ENCODE results near the gene PBX1.

Gene PBX1

DNA sequence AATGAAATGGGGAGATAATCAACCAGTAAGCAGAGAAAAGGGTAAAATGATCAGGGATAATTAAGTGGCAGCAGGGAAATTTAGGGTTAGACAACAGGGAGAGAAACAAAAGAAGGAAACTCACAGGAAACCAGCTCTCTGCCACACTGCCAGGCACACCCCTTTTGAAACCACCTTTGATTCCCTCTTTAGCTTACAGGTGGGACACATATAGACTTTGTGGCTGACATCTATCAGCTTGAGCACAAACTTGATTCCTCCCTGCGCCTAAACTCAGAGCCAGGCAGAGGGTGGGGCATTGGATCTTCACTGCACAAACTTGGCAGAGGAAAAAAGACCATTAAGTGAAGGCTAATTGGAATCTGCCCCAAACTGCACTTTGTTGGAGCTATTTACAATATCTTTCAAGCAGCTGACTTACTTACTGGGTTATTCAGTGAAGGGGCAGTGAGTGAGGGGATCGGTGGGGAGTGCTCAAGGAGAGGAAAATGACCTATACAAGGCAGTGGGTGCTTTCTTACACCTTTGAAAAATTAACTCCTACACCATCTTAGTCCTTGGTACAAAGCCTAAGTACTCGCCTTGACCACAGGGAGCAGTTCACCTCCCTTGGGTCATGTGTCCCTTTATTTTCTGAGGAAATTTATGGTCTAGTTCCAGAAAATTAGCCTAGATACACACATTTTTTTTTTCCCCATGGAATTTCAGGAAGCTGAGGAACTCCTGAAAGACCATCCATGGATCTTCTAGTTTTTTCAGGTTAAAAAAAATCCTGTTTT is 60.2 kb downstream of the PBX1 start:
- DNase-seq, result no peak

DNA sequence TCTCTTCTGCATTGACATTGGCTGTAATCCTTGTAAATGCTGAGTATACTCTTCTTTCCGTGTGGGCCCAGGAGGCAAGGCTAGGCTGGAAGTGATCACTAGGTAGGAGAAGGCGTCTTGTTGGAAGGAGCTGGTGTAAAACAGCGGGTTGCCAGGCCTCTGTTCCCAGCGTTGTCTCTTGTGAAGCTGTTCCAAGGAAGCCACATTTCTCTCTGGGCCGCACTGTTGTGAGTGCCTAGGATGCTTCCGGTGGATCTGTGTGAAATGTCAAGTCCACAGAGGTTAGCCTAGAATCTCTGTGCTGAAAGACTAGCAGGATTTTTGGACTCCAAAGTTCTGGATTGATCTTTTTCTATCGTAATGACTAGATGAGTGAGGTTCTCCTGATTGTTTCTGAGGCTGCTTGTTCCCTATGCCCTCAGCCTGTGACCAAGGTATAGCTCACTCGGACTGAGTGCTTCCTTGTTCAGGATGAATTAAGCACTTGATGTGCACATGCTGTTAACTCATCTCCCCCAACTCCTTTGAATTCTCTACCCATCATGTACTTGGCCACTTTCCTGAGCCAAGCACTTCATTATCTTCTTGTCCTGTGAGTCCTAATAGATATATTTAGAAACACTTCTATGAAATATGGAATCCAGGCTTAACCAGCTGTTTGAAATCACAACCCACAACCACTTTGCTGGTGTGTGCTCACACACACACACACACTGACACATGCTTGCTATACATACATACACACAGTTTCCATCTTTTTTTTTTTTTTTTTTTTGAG is 63.3 kb downstream of the PBX1 start:
- DNase-seq, result no peak

DNA sequence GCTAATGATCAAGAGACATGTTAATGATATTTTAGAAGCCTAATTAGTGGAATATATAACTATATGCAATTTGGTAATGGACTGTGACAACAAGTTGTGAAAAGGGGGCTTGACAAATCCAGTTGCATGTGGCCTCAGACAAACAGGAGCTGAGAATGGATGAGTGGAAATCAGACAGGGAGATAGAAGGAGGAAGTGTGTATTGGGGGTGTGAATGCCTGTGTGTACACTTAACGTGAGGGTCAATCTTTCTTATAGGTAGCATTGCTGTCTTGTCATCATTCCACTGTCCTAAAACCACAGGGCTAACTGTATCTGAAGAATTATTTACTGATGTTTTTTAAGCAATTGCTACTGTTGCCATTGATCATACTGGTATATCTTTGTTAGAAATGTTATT is 64.8 kb downstream of the PBX1 start:
- DNase-seq, result no peak

DNA sequence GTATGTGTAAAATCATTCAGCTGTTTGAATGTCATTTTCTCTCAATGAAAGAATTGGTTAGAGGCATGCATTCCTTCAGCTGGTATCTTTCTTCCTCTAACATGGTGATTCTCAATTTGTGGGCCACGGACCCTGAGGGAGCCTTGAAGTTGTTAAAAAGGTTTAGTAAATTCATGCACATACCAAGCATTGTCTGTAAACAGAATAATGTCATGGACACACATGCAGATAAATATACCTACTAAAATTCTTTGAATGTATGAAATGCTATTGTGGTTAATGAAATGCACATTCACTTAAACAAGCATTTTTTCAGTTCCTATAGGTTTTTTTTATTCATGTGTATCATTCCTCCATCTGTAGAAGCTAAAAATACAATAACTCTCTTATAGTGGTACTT is 65.4 kb downstream of the PBX1 start:
- no peak for DNase-seq

- no peak for DNase-seq
Measured at GRCh38 chr1:164625004-164625617, 66.1 kb downstream of the PBX1 start.

DNA sequence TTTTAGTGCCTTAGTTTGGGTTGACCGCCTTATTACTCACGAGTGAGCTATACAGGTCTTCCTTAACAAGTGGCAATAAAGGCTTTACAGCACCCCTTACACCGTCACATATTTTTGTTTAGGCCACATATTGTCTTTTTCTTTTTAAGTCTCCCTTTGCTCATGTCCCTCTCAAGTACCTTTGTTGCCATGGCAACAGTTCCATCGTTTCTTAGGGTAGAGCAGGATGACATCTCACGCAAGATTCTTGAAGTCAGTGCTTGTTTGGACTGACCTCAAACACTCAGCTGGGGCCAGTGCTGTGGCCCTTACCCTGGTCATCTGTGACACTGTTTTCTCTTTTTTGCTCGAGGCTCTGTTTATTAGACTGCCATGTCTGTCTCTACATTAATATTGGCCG is 69.8 kb downstream of the PBX1 start:
- DNase-seq, result no peak

DNA sequence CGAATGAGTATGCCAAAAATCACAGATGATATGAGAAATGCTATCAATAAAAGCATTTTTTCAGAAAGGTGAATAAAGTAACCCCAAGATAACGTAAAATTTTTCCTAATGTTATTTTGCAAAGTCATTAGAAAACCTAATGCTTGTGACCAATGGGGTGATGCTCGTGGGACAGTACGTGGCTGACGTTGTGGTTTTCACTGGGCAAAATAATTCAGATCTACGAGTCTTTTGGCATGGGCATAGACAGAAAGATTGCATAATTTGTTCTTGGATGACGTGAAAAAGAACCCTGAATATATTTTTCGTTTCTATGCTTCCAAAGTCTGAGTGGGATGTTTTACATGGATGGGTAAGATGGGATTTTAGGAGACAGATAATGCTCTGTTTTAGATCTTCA is 71.0 kb downstream of the PBX1 start:
- DNase-seq, result no peak

DNA sequence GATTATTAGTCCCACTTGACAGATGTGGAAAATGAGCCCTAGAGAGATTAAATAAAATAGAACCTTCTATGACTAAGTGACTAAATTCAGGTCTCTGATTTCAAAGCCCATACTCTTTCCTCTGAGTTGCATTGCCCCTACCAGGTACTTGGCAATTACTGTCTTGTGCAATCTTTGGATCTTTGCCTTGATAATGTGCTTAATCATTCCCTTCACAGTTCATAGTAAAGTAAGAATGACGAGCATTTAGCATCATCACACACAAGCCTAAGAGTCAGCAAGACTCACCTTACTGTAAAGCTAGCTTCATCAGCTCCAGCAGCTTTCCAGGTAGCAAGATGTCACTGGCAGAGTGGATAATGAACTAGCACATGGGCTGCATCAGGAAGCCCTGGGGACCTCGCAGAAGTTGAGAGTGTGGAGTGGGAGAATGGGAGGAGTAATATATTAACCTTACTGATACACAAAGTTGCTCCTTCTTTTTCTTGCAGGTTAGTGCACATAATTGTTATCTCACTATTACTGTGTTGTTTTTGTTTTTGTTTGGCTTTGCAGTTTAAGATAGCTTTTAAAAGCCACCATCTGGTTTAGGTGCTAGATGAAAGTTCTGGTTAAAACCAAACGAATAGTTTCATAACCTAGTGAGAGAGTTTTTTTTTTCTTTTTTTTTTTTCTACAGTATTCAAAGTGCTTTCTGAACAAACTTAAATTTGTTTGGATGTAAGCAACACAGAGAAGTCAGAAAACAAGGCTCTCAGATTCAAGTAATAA is 71.8 kb downstream of the PBX1 start:
- DNase-seq, result no peak

DNA sequence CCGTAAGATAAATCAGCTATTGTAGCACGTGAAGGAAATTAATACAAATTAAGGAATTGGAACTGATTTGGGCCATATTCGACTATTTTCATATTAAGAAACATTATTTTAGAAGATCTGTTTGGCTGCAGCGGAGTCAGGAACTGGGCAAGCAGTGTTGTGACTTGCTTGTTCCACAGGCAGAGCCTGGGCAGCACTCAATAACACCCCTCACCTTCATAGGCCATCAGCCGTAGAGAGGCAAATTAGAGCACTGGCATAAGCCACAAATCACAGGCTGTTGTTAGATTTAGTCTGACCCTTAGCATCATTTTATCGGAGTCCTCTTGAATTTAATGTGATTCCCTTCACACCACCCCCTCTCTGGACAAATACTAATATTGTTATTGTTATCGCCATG is 72.8 kb downstream of the PBX1 start:
- no peak for DNase-seq

DNA sequence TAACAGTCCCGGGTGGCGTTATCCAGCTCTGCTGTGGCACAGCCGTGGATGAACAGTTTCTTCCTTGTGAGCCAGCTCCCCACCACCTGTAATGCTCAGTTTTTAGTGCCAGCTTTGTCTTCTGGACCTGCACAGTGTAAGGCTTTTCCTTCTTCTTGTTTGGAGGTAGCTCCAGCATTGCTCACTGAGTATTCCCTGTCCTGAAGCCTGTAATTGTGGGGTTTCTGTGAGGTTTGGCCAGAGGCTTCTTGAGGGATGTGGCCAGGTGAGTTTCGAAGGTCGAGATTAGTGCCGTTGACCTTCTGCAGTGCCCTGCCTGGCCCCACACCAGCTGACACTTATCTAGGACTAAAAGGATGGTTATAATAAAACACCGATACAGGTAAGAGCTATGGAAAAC is 75.0 kb downstream of the PBX1 start:
- no peak for DNase-seq

- DNase-seq, result no peak
Measured at GRCh38 chr1:164635059-164635802, 76.2 kb downstream of the PBX1 start.

DNA sequence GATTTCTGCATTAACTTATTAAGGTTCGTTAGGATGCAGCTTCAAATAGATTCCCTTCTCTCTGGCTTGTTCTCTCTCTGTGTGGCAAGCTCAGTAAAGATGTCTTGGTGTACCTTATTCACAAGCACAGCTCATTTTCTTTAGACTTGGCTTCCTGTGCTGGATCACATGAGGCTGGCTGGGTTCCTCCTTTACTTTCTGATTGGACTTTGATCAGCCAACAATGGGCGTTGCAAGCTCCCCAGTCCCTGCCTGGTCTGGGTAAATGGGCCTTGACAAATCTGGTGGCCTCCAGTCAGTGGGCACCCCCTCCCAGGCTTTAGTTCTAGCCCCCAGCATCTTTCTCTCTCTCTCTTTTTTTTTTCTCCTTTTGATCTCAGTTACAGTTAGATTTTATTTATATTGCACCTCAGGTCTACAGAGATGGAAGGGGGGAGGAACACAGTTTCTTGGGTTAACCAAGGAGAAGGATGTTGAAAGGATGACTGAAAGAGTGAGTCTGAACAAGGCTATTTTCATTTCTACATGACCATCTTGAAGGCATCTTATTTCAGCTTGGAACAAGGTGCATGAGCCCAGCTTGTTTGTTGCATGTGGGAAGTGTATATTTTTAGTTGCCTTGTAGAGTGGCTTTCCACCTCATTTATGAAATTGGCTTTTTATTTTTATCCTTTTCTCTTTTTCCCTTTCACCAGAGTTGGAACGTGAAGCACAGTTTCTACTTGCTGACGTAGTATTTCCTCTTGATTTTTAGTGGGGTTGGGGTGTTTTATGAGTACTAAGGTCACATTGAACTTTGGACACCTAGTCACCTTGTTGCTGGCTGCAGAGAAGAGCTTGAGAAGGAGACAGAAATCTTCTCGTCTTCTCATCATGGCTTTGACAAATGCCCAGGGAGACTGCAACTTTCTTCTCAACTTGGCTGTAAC is 77.1 kb downstream of the PBX1 start:
- no peak for DNase-seq

GRCh38 chr1:164636757-164637156 is 77.8 kb downstream of the PBX1 start:
- DNase-seq, result no peak

DNA sequence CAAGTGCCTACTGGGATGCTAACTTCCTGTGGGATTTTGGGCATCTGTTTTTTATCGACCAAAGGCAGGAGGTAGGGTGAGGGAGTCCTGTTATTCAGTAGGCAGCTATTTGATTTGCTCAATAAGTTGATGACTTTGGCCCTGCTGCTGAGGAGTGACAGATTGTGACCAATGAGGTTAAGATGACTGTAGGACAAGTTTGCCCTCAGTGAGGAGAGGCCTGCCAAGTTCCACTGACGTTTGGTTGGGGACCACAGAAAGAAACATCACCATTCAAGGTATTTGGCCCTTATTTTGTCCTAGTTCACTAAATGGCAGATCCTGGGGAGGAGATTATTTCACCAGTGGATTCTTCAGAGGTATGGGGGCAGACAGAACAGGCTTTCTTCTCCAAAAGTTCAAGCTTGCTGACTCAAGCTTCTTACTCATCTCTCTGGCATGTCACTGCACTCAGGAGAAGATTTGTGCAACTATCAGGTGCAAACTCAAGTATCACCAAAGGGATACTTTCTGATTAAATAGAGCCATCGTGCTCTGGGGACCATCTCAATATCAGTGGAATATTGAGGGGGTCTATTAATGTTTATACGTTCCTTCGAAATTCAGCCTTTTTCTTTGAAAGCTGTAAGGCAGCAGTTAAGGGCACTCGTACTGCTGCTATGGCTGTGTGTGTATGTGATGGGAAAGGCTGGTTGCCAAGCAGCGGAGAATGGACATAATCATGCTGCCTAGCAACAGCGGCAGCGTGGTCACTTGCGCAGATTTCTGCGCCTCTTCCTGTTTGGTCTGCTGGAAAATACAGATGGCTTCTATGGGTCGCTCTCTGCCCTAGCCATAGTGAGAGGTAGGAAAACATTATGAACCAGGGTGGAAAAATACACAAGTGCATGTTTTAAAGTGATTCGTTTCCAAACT is 78.7 kb downstream of the PBX1 start:
- no peak for DNase-seq

DNA sequence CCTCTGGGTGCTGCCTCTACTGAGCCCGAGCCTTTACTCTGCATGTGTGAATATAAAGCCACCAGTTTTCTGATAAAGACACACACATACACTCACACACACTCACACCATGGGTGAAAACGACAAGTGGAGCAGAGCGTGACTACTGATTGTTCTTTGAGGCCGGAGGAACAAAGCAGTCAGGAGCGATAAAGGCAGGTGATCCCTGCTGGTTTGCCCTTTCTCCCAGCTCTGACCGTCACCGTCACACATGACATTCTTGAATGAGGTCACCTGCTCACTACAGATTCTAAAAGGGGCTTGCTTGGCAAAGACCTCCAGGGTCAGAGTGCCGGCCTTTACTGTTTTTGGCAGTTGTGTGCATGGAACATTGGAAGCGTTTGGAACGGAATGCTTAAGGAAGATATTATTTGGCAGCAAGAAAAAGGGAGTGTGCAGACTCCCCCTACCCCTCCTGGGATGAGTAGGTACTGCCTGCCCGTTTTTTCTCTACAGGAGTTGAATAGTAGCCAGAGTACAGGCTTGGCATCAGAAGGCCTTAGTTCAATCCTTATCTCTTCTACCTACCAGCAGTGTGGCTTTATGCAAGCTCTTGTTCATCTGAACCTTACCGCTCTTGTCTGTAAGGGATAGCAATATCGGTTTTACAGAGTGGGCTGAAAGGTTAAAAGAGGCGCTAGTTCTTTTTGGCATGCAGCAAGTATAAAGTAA is 79.7 kb downstream of the PBX1 start:
- no peak for DNase-seq

DNA sequence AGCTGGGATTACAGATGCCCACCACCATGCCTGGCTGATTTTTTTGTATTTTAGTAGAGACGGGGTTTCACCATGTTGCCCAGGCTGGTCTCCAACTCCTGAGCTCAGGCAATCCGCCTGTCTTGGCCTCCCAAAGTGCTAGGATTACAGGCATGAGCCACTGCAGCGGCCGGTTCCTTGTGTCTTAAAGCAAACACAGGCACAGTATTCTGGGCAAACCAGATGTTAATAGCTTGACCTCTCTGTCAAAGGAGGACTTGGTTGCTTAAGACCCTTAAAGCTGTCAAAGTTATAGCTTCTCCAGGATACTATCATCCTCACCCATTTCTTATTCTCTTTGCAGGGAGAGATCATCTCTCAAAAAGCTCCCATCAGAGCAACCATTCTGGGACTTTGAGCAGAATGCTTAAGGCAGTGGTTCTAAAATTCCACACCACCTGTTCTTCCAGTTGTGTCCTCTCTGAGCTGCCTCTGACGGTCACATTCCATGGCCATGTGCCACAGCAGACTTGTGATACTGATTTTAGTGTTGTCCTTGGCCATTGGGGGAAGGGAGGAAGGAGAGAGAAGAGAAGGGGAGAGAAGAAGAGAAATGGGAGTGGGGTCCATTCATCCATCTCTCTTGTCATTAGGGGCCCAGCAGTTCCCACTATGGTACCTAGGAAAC is 81.8 kb downstream of the PBX1 start:
- no peak for DNase-seq

DNA sequence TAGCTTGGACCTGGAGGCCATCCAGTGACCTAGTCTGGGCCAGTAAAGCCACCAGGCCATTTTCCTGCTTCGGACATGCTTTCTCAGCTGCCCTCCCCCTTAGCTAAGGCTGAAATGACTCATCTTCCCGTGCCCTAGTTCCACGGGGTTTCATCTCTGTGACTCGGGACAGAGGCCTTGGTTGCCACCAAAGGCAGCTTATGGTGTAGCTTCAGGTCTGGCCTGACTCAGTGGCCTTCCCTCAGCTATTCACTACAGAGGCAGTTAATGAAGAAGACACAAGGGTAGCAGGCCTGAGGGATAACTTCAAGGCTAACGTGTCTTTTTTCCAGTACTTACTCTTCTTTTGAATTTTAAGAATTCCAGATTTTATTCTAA is 82.4 kb downstream of the PBX1 start:
- no peak for DNase-seq

DNA sequence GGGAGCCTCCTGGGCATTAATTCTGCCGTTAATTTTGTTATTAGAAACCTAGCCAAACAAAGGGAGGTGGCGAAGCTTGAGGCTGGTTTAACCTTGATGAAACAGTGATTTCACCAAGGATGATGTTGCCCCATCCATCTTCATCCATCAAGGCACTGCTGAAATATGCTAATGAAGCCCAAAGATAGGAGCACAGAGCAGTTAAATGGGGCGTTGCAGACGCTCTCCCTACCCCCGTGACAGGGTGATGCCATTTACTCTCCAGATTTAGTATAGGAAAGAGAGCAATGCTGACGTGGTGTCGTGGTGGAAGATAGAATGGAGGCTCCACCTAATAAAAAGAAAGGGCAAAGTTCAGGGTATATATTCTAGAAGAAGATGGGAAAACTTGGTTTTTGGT is 84.0 kb downstream of the PBX1 start:
- DNase-seq, result no peak

GRCh38 chr1:164644268-164644667 is 85.3 kb downstream of the PBX1 start:
- DNase-seq, result no peak
